ENCODE results near the gene FGF2.

Gene FGF2

DNA sequence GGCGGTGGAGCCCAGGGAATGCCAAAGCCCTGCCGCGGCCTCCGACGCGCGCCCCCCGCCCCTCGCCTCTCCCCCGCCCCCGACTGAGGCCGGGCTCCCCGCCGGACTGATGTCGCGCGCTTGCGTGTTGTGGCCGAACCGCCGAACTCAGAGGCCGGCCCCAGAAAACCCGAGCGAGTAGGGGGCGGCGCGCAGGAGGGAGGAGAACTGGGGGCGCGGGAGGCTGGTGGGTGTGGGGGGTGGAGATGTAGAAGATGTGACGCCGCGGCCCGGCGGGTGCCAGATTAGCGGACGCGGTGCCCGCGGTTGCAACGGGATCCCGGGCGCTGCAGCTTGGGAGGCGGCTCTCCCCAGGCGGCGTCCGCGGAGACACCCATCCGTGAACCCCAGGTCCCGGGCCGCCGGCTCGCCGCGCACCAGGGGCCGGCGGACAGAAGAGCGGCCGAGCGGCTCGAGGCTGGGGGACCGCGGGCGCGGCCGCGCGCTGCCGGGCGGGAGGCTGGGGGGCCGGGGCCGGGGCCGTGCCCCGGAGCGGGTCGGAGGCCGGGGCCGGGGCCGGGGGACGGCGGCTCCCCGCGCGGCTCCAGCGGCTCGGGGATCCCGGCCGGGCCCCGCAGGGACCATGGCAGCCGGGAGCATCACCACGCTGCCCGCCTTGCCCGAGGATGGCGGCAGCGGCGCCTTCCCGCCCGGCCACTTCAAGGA, at the start of gene FGF2:
TSS of gene FGF2 (plus strand) at position 279 of the 705 bp plus-strand sequence. CDS start at position 623, 344 bp downstream.
- no peak within 1 kb of the TSS; the same call in 1 of the 2 replicates for H3K27ac ChIP-seq
- TF ChIP-seq, protein P1, sequence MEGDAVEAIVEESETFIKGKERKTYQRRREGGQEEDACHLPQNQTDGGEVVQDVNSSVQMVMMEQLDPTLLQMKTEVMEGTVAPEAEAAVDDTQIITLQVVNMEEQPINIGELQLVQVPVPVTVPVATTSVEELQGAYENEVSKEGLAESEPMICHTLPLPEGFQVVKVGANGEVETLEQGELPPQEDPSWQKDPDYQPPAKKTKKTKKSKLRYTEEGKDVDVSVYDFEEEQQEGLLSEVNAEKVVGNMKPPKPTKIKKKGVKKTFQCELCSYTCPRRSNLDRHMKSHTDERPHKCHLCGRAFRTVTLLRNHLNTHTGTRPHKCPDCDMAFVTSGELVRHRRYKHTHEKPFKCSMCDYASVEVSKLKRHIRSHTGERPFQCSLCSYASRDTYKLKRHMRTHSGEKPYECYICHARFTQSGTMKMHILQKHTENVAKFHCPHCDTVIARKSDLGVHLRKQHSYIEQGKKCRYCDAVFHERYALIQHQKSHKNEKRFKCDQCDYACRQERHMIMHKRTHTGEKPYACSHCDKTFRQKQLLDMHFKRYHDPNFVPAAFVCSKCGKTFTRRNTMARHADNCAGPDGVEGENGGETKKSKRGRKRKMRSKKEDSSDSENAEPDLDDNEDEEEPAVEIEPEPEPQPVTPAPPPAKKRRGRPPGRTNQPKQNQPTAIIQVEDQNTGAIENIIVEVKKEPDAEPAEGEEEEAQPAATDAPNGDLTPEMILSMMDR (conservative IDR thresholded peaks at IDR 0.05), result no peak

DNA sequence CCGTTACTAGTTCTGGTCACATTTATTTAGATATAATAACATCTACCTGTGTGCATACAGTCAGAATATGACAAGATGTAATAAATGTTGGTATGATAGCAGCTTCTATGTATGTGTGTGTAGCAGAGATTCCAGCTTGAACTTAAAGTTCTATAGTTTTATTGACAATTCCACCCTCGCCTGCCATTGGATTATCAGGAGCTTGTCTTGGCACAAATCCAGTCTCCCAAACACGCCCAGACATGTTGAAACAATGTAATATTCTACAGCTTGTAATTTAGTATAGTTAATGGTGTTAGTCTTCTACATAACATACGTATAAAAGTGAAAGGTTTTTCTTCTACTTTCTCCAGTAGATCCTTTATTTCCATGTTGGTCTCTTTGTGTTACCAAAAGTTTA, 49.7 kb upstream of the FGF2 start:
- TF ChIP-seq, protein P1 (conservative IDR thresholded peaks at IDR 0.05), result no peak
- no peak overlapping the region for H3K27ac ChIP-seq

DNA sequence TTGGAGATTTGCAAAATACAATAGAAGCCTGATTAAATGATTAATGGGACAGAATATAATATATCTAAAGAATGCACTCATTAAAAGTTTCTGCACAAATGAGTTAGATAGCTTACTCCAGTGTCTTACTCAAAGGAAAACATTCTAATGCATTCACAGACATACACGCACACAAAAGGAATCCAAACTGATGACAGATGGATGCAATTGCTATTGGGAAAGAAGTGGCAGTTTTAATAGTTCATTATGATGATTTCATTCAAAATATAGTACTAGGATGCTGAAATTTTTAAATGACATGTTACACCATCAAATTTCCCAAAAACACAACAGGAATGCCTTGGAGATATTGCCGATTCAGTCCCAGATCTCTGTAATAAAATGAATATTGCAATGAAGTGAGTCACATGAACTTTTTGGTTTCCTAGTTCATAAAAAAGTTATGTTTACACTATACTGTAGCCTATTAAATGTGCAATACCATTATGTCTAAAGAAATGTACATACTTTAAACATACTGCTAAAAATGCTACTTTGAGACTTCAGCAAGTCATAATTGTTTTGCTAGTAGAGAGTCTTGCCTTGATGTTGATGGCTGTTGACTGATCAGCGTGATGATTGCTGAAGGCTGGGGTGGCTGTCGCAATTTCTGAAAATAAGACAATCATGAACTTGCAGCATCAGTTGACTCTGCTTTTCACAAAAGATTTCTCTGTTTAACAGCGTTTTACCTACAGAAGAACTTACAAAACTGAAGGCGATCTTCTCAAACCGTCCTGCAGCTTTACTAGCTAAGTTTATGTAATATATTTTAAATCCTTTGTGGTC, 48.6 kb upstream of the FGF2 start:
- no peak overlapping the region for H3K27ac ChIP-seq
- TF ChIP-seq, protein P1 (conservative IDR thresholded peaks at IDR 0.05), result no peak

DNA sequence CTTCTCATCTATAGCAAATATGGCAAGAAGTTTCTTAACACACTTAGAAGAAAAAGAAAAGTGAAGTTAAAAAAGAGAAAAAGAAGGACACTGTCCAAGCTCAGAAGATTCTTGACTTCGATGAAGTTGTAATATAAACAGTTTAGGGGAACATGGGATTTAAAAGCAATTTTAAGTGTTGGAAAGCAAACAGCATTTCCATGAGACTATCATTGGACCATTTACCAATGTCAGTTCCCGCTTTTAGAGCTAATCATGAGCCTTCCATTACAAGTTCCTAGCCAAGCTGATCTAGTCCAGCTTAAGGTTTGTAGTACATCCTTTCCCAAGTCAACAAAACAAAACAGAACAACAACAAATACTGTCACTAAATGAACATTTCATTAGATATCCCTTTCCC, 45.1 kb upstream of the FGF2 start:
- TF ChIP-seq, protein P1 (conservative IDR thresholded peaks at IDR 0.05), result no peak

DNA sequence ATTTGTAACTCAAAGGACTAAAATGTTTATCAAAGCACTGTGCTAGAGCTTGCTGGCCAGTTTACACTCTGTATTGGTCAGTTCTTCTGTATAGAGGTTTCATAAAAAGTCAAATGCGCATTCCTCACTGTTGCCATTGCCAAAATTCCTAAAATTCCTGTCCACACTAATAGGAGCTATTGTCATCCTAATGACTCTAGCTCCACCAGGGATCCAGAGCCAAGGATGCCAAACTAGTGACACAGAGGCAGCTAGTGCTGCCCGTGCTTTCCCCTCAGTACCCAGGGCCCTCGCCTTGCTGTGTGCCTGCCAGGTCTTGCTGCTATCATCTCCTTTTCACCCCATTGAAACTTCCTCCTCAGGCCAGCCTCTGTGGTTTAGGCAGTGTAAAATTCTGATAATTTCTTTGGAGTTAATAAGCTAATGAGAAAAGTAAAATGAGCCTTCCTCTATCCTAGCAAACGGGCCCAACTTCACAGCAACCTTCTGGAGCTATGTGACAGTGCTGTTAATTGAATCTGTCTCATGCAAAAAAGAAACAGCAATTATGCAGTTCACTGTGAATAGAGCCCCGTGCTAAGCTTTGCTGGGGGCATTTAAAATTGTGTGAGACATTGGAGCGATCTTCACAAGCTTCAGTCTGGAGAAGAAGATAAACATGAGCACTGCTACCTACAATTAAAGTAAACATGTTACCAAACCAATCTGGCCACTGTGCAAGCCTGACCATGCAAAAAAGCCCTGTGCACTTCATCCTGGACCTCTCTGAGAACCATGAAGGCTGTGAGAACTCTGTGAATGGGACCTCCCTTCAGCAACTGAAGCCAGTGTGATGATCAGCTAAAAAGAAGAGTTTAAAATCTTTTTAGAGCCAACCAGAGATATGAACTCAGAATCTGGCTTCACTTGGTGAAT, 43.1 kb upstream of the FGF2 start:
- no peak overlapping the region for H3K27ac ChIP-seq
- TF ChIP-seq, protein P1 (conservative IDR thresholded peaks at IDR 0.05), result no peak

More for the DNA sequence above, 45.1 kb upstream of the FGF2 start:
- H3K27ac ChIP-seq, result no peak overlapping the region

DNA sequence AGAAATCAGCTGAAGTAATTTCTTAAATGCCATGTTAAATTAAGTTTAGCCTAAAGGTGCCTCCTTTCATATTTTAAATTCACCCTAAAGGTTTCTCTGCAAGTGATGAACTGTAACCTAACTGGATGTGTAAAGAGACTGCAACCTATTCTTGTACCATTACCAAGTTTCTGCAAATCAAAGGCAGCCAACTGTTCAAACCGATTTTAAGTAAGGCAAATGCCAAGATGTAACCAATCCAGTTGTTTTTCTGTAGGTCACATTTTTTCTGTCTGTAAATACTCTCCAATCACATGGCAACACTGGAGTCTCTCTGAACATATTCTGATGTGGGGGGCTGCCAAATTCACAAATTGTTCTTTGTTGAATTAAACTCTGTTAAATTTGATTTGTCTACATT, 42.4 kb upstream of the FGF2 start:
- TF ChIP-seq, protein P1 (conservative IDR thresholded peaks at IDR 0.05), result no peak
- no peak overlapping the region for H3K27ac ChIP-seq
